ENCODE data around the gene SUPT7L. TPM values are rescaled to one million over a fixed set of nuclear protein-coding genes. Genes with fewer than 3 reads are reported as not detected.
A peak's percentile ranks its signal among the peaks of the same experiment; 100 is the strongest.

The SUPT7L gene
- total RNA-seq, 1 donor from 2014 or later = 6.1 TPM

- peak overlapping the region; percentile 95 to 97 for H3K27ac ChIP-seq
- TF ChIP-seq, protein P1, sequence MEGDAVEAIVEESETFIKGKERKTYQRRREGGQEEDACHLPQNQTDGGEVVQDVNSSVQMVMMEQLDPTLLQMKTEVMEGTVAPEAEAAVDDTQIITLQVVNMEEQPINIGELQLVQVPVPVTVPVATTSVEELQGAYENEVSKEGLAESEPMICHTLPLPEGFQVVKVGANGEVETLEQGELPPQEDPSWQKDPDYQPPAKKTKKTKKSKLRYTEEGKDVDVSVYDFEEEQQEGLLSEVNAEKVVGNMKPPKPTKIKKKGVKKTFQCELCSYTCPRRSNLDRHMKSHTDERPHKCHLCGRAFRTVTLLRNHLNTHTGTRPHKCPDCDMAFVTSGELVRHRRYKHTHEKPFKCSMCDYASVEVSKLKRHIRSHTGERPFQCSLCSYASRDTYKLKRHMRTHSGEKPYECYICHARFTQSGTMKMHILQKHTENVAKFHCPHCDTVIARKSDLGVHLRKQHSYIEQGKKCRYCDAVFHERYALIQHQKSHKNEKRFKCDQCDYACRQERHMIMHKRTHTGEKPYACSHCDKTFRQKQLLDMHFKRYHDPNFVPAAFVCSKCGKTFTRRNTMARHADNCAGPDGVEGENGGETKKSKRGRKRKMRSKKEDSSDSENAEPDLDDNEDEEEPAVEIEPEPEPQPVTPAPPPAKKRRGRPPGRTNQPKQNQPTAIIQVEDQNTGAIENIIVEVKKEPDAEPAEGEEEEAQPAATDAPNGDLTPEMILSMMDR (IDR thresholded peaks at IDR 0.05) = no peak
- H3K36me3 ChIP-seq = no peaks in the 10 kb centered on the region
- no peak for DNase-seq (ENCODE audit: low spot score in 2 of 2)
- H3K4me1 ChIP-seq = peaks cover 21 to 53% of the 10 kb centered on the region in 2 donors
- intact Hi-C loops (cut with DNase I) = loop anchor here (5.0 kb wide), 2 partner anchors 577 to 917 kb away; no protein-coding TSS in a partner anchor
- H3K9me3 ChIP-seq = no peaks in the 10 kb centered on the region
- H3K4me3 ChIP-seq = no peak overlapping the region
- H3K27me3 ChIP-seq = no peaks in the 10 kb centered on the region
Measured at GRCh38 chr2:27709960-27710575, 46.7 kb upstream of the SUPT7L start.

GRCh38 chr2:27709326-27709725 lies 45.9 kb upstream of the SUPT7L start:
- Histone ChIP-seq H3K4me3 (no peak overlapping the region), H3K27ac (peak overlapping the region; percentile 95 to 97), H3K4me1 (peaks cover 23 to 47% of the 10 kb centered on the region in 2 donors), H3K9me3 (no peaks in the 10 kb centered on the region), H3K36me3 (no peaks in the 10 kb centered on the region), H3K27me3 (no peaks in the 10 kb centered on the region)
- no peak for DNase-seq (ENCODE audit: low spot score in 2 of 2)
- TF ChIP-seq, protein P1 (IDR thresholded peaks at IDR 0.05) = no peak
- intact Hi-C loops (cut with DNase I) = loop anchor here (5.0 kb wide), 2 partner anchors 578 to 918 kb away; no protein-coding TSS in a partner anchor

DNA sequence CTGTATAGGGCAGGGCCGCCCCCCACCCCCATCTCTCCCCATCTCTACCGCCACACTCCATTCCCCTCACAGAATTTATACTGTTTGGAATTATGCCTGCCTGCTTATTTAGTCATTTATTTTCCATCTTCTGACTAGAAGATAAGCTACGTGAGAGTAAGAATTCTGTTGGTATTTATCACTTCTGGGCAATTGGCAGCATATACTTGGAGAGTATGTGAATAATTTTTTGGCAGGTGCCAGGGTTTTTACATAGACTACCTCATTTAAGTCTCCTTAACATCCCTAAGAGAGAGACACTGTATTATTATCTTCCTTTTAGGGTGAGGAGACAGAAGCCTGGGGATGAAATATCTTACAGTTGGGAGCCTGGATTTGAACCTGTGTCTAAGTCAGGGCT lies 45.3 kb upstream of the SUPT7L start:
- intact Hi-C loops (cut with DNase I) = loop anchor here (5.0 kb wide), 2 partner anchors 579 to 919 kb away; no protein-coding TSS in a partner anchor
- Histone ChIP-seq H3K27me3 (no peaks in the 10 kb centered on the region), H3K4me3 (no peak overlapping the region), H3K27ac (peak overlapping the region; percentile 95 to 97), H3K9me3 (no peaks in the 10 kb centered on the region), H3K4me1 (peaks cover 29 to 46% of the 10 kb centered on the region in 2 donors), H3K36me3 (no peaks in the 10 kb centered on the region)
- DNase-seq (ENCODE audit: low spot score in 2 of 2) = no peak
- TF ChIP-seq, protein P1 (IDR thresholded peaks at IDR 0.05) = no peak

- H3K9me3 ChIP-seq = no peaks in the 10 kb centered on the region
- H3K27me3 ChIP-seq = no peaks in the 10 kb centered on the region
- TF ChIP-seq, protein P1 (IDR thresholded peaks at IDR 0.05) = no peak
- H3K4me1 ChIP-seq = peaks cover 29 to 46% of the 10 kb centered on the region in 2 donors
- no peak for DNase-seq (ENCODE audit: low spot score in 2 of 2)
- H3K4me3 ChIP-seq = no peak overlapping the region
- intact Hi-C loops (cut with DNase I) = loop anchor here (5.0 kb wide), 2 partner anchors 579 to 919 kb away; no protein-coding TSS in a partner anchor
- peak overlapping the region; percentile 95 to 97 for H3K27ac ChIP-seq
- H3K36me3 ChIP-seq = no peaks in the 10 kb centered on the region
Measured at GRCh38 chr2:27708257-27708654, 44.8 kb upstream of the SUPT7L start.

- no peak overlapping the region for H3K4me3 ChIP-seq
- H3K4me1 ChIP-seq = peaks cover 29 to 46% of the 10 kb centered on the region in 2 donors
- DNase-seq (ENCODE audit: low spot score in 2 of 2) = peak; percentile 51 to 91
- TF ChIP-seq, protein P1 (IDR thresholded peaks at IDR 0.05) = no peak
- H3K9me3 ChIP-seq = no peaks in the 10 kb centered on the region
- intact Hi-C loops (cut with DNase I) = loop anchor here (1.0 to 5.0 kb wide), 6 partner anchors 8 to 920 kb away; partner anchors contain the start of genes BABAM2 and RBKS
- peak overlapping the region; percentile 95 to 97 for H3K27ac ChIP-seq
- no peaks in the 10 kb centered on the region for H3K36me3 ChIP-seq
- H3K27me3 ChIP-seq = no peaks in the 10 kb centered on the region
Measured at GRCh38 chr2:27707462-27708256, 44.2 kb upstream of the SUPT7L start.
